ENCODE data around the gene BTBD9. TPM values are rescaled to one million over a fixed set of nuclear protein-coding genes. Genes with fewer than 3 reads are reported as not detected.

Gene BTBD9
- total and polyA plus RNA-seq, 2 of the 13 experiments (the other 11 are each of a cell fraction or from before 2014, with no cell fraction given) = 1.2 to 3.0 TPM

DNA sequence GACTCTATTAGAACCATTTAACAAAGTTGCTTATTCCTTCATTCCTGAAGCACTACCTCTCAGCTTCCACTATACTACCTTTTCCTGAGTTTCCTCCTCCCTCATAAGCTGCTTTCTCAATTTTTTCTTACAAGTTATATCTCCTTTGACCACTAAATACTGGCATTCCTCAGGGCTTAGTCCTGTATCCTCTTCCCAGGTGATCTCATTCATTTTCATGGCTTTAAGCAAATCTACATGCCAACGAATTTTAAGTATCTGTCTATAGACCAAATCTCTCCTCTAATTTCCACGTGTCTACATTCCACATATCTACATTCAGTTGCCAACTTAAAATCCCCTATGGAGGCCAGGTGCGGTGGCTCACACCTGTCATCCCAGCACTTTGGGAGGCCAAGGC lies 134.7 kb downstream of the BTBD9 start (continued):
- no peak for TF ChIP-seq CERS6 (CRISPR knock-in tag; IDR thresholded peaks at IDR 0.05)
- no peak for TF ChIP-seq ZNF749 (CRISPR knock-in tag; IDR thresholded peaks at IDR 0.05; ENCODE audit: borderline replicate concordance)
- no peak for TF ChIP-seq HMG20B (CRISPR knock-in tag; conservative IDR thresholded peaks at IDR 0.05)
- no peak for TF ChIP-seq ZC3H4 (CRISPR knock-in tag; IDR thresholded peaks at IDR 0.05; ENCODE audit: borderline replicate concordance)
- TF ChIP-seq ZNF7 (CRISPR knock-in tag; IDR thresholded peaks at IDR 0.05) = no peak
- TF ChIP-seq, protein P1, sequence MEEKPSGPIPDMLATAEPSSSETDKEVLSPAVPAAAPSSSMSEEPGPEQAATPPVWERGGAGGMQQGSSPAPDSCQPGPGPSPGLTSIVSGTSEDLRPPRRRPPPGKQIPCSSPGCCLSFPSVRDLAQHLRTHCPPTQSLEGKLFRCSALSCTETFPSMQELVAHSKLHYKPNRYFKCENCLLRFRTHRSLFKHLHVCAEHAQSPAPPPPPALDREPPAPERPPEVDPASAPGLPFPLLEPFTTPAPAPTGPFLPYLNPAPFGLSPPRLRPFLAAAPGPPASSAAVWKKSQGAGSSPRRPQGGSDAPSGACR (CRISPR knock-in tag; IDR thresholded peaks at IDR 0.05) = no peak
- no peak for TF ChIP-seq PREB (CRISPR knock-in tag; IDR thresholded peaks at IDR 0.05)

GRCh38 chr6:38503960-38504682 lies 135.6 kb downstream of the BTBD9 start:
- CTCF ChIA-PET (ENCODE audit: low intra/inter-chr PET ratio, low total read pairs) = no interaction called here
- no peak for FAIRE-seq

More at GRCh38 chr6:38503960-38504682, 135.6 kb downstream of the BTBD9 start:
- Histone ChIP-seq H3K4me3 (replicated peaks in 1 of 3; ENCODE audit: insufficient read depth in 1 of 3, low read depth in 2 of 3, low read length in 3 of 3) (no peak overlapping the region), H3K27me3 (ENCODE audit: control insufficient read depth in 1 of 2, insufficient read depth in 2 of 2, low read length in 2 of 2) (no peaks in the 10 kb centered on the region), H3K79me2 (ENCODE audit: insufficient read depth, low read length) (no peaks in the 10 kb centered on the region), H3K9ac (ENCODE audit: insufficient read depth, low read depth, low read length) (no peak overlapping the region), H3K9me3 (ENCODE audit: low read length) (no peaks in the 10 kb centered on the region), H2AFZ (ENCODE audit: low read length) (no peak overlapping the region), H3K4me2 (ENCODE audit: low read depth, low read length) (no peak overlapping the region), H3K36me3 (replicated peaks in 1 of 2; ENCODE audit: control insufficient read depth in 1 of 2, insufficient read depth in 2 of 2, low read length in 2 of 2) (no peaks in the 10 kb centered on the region), H4K20me1 (ENCODE audit: insufficient read depth, low read length) (no peaks in the 10 kb centered on the region), H3K27ac (ENCODE audit: extremely low read length, insufficient read depth, low read length) (no peak overlapping the region), H3K4me1 (ENCODE audit: insufficient read depth, low read length) (peaks cover 40% of the 10 kb centered on the region)
- intact Hi-C loops (cut with micrococcal nuclease; ENCODE audit: unreplicated experiment) = no loop called here
- ATAC-seq = no peak
- POLR2A ChIA-PET = no interaction called here
- in situ Hi-C loops (cut with HindIII; ENCODE audit: extremely low pct_ligation_motif_present, low pct_unique_long_range_greater_than_20kb) = no loop called here
- 68% methylated on average over 6 of the region's 6 CpGs for WGBS (ENCODE audit: low lambda C conversion rate)
- DNase-seq (ENCODE audit: low spot score) = no peak
- BruUV-seq (replicated peaks) = no TSS peak
- TF ChIP-seq BCL6 (CRISPR knock-in tag; IDR thresholded peaks at IDR 0.05) (peak; percentile 83), HNF1B (CRISPR knock-in tag; IDR thresholded peaks at IDR 0.05) (no peak), HNF4A (CRISPR knock-in tag; IDR thresholded peaks at IDR 0.05) (peak; percentile 47; the same call in 1 of the 2 replicates)
